GM18873 (cell line): Measurements from ENCODE around the gene PRR23E.

Source experiments
- ATAC-seq: cut with Tn5 transposase; IDR thresholded peaks from one replicate; pipeline ENCODE4 v1.9.1; 2021; ENCODE audit warnings: mild to moderate bottlenecking, moderate library complexity, moderate number of reproducible peaks; ENCODE audit not compliant: unreplicated experiment, low FRiP score

PRR23E gene

GRCh38 chr3:127182848-127183714, 9.8 kb upstream of the PRR23E start:
- ATAC-seq, result no peak

- ATAC-seq, result no peak
Measured at GRCh38 chr3:127183931-127184869, 8.7 kb upstream of the PRR23E start.

GRCh38 chr3:127184870-127185216, 8.1 kb upstream of the PRR23E start:
- no peak for ATAC-seq

GRCh38 chr3:127185268-127185667, 7.7 kb upstream of the PRR23E start:
- no peak for ATAC-seq

GRCh38 chr3:127185962-127186674, 6.8 kb upstream of the PRR23E start:
- no peak for ATAC-seq

- no peak for ATAC-seq
Measured at GRCh38 chr3:127187316-127187715, 5.6 kb upstream of the PRR23E start.

GRCh38 chr3:127193341-127193740, 410 bp downstream of the PRR23E start:
- no peak for ATAC-seq

- no peak for ATAC-seq
Measured at GRCh38 chr3:127193775-127194174, 844 bp downstream of the PRR23E start.

- ATAC-seq, result no peak
Measured at GRCh38 chr3:127194601-127195187, 1.8 kb downstream of the PRR23E start.

GRCh38 chr3:127195417-127195816, 2.5 kb downstream of the PRR23E start:
- no peak for ATAC-seq

- no peak for ATAC-seq
Measured at GRCh38 chr3:127196002-127196401, 3.1 kb downstream of the PRR23E start.

GRCh38 chr3:127196466-127197299, 3.8 kb downstream of the PRR23E start:
- no peak for ATAC-seq

- no peak for ATAC-seq
Measured at GRCh38 chr3:127197300-127198189, 4.6 kb downstream of the PRR23E start.

- ATAC-seq, result no peak
Measured at GRCh38 chr3:127200086-127200691, 7.3 kb downstream of the PRR23E start.

- no peak for ATAC-seq
Measured at GRCh38 chr3:127203024-127203423, 10.1 kb downstream of the PRR23E start.

GRCh38 chr3:127204841-127205582, 12.1 kb downstream of the PRR23E start:
- no peak for ATAC-seq

GRCh38 chr3:127206154-127206553, 13.2 kb downstream of the PRR23E start:
- ATAC-seq, result no peak
